ENCODE measurements around the gene TBX15. TPM values are rescaled to one million over a fixed set of nuclear protein-coding genes. Genes with fewer than 3 reads are reported as not detected.

TBX15 gene
- total RNA-seq, 1 experiment from 2014 or later, result 0.09 TPM

DNA sequence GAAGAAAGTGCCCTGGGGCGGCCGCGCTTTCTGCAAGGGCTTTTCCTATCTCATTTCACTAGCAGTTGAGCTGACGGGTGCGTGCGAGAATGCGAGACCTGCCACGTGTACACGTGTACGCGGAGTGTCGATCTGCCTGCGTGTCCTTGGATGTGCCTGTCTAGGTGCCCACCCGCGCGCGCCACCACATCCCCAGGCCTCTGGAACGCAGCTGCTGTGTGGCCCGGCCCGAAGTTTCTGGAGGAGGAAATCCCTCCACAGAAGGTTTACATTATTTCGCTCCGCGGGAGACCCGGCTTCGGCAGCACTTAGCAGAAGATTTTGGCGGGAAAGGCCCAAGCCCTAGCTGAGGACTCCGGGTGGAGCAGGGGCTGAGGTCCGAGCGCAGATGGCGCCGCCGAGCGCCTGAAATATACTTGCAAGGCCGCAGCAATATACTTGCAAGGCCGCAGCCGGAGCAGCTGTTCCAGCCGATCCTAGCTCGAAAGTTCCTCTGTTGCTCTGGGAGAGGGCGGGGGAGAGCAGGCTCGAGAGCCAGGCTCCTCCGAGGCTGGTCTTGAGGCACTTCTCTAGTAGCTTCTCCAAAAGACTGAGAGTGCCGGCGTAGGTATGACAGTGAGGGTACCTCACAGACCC lies 3.9 kb downstream of the TBX15 start:
- CTCF ChIA-PET, result interaction anchor here (0.7 kb wide), 1 partner anchor 16 kb away, joined by 4 read pairs; no protein-coding TSS in a partner anchor
- Mint-ChIP-seq H3K27ac (ENCODE audit: low read depth, unreplicated experiment) (no peak overlapping the region), H3K9me3 (ENCODE audit: unreplicated experiment) (peaks cover 12% of the 10 kb centered on the region), H3K4me3 (ENCODE audit: unreplicated experiment) (no peak overlapping the region), H3K27me3 (ENCODE audit: insufficient read depth, unreplicated experiment) (no peaks in the 10 kb centered on the region), H3K36me3 (ENCODE audit: insufficient read depth, unreplicated experiment) (peaks cover 5% of the 10 kb centered on the region), H3K4me1 (ENCODE audit: insufficient read depth, unreplicated experiment) (no peaks in the 10 kb centered on the region)
- POLR2A ChIA-PET, result no interaction called here
- TF ChIP-seq, protein P1, sequence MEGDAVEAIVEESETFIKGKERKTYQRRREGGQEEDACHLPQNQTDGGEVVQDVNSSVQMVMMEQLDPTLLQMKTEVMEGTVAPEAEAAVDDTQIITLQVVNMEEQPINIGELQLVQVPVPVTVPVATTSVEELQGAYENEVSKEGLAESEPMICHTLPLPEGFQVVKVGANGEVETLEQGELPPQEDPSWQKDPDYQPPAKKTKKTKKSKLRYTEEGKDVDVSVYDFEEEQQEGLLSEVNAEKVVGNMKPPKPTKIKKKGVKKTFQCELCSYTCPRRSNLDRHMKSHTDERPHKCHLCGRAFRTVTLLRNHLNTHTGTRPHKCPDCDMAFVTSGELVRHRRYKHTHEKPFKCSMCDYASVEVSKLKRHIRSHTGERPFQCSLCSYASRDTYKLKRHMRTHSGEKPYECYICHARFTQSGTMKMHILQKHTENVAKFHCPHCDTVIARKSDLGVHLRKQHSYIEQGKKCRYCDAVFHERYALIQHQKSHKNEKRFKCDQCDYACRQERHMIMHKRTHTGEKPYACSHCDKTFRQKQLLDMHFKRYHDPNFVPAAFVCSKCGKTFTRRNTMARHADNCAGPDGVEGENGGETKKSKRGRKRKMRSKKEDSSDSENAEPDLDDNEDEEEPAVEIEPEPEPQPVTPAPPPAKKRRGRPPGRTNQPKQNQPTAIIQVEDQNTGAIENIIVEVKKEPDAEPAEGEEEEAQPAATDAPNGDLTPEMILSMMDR (IDR thresholded peaks at IDR 0.05; ENCODE audit: unreplicated experiment), result no peak
- DNase-seq (ENCODE audit: unreplicated experiment), result no peak
- BruUV-seq (replicated peaks), result no TSS peak
- intact Hi-C loops (cut with micrococcal nuclease), result no loop called here

DNA sequence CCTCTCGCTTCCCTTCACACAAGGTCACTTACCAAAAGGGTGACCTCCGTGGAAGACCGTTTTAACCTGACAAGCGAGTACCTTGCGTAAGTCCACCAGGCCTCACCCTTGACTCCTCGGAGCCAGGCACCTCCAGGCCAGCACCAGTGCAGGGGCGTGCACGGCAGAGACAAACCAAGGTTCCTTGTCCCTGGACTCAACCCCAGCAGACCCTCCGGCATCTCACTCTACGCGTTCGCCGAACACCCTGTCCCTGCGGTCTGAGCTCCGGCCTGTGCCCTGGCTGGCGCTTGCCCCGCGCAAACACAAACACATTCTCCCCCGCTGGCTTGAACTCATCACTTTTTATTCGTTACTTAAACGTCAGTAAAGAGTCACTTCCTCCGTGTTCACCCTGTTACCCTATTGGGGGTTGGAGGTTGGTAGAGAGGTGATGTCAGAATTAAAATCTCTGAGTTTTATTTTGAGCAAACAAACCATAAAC lies 4.5 kb downstream of the TBX15 start:
- intact Hi-C loops (cut with micrococcal nuclease), result no loop called here
- H3K27ac Mint-ChIP-seq (ENCODE audit: low read depth, unreplicated experiment), result no peak overlapping the region
- H3K36me3 Mint-ChIP-seq (ENCODE audit: insufficient read depth, unreplicated experiment), result peaks cover 5% of the 10 kb centered on the region
- BruUV-seq (replicated peaks), result no TSS peak
- no peaks in the 10 kb centered on the region for H3K27me3 Mint-ChIP-seq (ENCODE audit: insufficient read depth, unreplicated experiment)
- H3K9me3 Mint-ChIP-seq (ENCODE audit: unreplicated experiment), result peaks cover 12% of the 10 kb centered on the region
- H3K4me1 Mint-ChIP-seq (ENCODE audit: insufficient read depth, unreplicated experiment), result no peaks in the 10 kb centered on the region
- TF ChIP-seq, protein P1 (IDR thresholded peaks at IDR 0.05; ENCODE audit: unreplicated experiment), result no peak
- POLR2A ChIA-PET, result no interaction called here
- H3K4me3 Mint-ChIP-seq (ENCODE audit: unreplicated experiment), result no peak overlapping the region
- CTCF ChIA-PET, result no interaction called here
- DNase-seq (ENCODE audit: unreplicated experiment), result no peak

DNA sequence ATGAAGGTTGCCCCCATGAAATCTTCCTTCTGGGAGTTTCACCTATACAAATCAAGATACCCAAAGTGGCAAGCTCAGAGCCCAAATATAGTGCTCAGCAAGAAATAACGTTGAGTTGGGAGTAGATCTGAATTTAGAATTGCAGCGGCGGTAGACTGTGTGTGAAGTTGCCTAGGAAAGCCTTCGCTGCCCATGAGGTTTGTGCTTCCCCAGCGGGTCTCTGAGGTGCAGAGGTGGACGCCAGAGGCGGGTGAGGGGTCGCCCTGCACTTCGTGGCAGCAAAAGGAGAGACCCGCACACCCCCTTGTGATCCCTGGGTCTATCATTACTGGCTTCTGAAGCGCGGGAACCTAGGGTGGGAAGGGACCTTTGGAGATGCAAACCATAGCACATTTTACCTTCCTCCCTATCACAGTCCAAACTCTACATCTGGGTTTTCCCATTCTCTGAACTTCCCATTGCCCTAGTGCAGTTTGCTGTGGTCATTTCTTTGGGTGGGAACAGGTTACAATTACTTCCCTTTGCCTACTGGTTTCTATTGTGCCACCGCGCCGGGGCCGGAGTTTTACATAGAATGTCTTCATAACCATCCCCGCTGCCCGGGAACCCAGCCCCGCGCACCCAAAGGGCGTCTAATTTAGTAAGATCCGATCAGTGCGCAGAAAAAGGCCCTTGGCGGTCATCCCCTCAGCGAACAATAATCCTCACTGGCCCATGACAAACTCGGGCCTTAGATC lies 5.2 kb downstream of the TBX15 start:
- intact Hi-C loops (cut with micrococcal nuclease), result no loop called here
- H3K4me1 Mint-ChIP-seq (ENCODE audit: insufficient read depth, unreplicated experiment), result no peaks in the 10 kb centered on the region
- H3K27ac Mint-ChIP-seq (ENCODE audit: low read depth, unreplicated experiment), result no peak overlapping the region
- no TSS peak for BruUV-seq (replicated peaks)
- H3K9me3 Mint-ChIP-seq (ENCODE audit: unreplicated experiment), result peaks cover 12% of the 10 kb centered on the region
- peaks cover 5% of the 10 kb centered on the region for H3K36me3 Mint-ChIP-seq (ENCODE audit: insufficient read depth, unreplicated experiment)
- no peak for DNase-seq (ENCODE audit: unreplicated experiment)
- POLR2A ChIA-PET, result no interaction called here
- H3K4me3 Mint-ChIP-seq (ENCODE audit: unreplicated experiment), result no peak overlapping the region
- CTCF ChIA-PET, result interaction anchor here (0.6 kb wide), 1 partner anchor 43 kb away, joined by 3 read pairs; no protein-coding TSS in a partner anchor
- H3K27me3 Mint-ChIP-seq (ENCODE audit: insufficient read depth, unreplicated experiment), result no peaks in the 10 kb centered on the region
- TF ChIP-seq, protein P1 (IDR thresholded peaks at IDR 0.05; ENCODE audit: unreplicated experiment), result no peak

DNA sequence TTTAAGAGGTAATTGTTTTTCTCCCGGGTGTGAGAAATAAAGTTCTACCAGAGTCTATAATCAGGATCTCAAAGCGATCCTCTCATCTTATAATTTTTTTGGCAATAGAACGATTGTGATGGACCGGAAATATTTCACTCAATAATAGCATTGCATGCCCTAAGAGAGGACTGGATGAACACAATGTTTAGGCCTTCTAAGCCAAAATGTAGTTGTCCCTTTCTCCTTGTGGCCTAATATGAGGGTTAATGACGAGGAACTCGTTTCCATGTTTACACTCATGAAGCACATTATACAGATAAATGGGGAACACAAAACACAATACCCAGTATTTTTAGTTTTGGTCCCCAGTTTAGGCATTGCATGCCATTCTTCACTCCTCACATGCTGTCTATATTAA lies 5.9 kb downstream of the TBX15 start:
- TF ChIP-seq, protein P1 (IDR thresholded peaks at IDR 0.05; ENCODE audit: unreplicated experiment), result no peak
- intact Hi-C loops (cut with micrococcal nuclease), result no loop called here
- Mint-ChIP-seq H3K27ac (ENCODE audit: low read depth, unreplicated experiment) (no peak overlapping the region), H3K9me3 (ENCODE audit: unreplicated experiment) (peaks cover 12% of the 10 kb centered on the region), H3K4me3 (ENCODE audit: unreplicated experiment) (no peak overlapping the region), H3K36me3 (ENCODE audit: insufficient read depth, unreplicated experiment) (peaks cover 5% of the 10 kb centered on the region), H3K4me1 (ENCODE audit: insufficient read depth, unreplicated experiment) (no peaks in the 10 kb centered on the region), H3K27me3 (ENCODE audit: insufficient read depth, unreplicated experiment) (no peaks in the 10 kb centered on the region)
- no TSS peak for BruUV-seq (replicated peaks)
- CTCF ChIA-PET, result interaction anchor here (0.6 kb wide), 1 partner anchor 18 kb away, joined by 3 read pairs; no protein-coding TSS in a partner anchor
- POLR2A ChIA-PET, result no interaction called here
- no peak for DNase-seq (ENCODE audit: unreplicated experiment)
